Measurements from ENCODE around the gene WDR18. TPM values are rescaled to one million over a fixed set of nuclear protein-coding genes. Genes with fewer than 3 reads are reported as not detected.

Gene WDR18
- total RNA-seq, 4 donors from 2014 or later, result 9.9 to 30.3 (median 28.4) TPM

DNA sequence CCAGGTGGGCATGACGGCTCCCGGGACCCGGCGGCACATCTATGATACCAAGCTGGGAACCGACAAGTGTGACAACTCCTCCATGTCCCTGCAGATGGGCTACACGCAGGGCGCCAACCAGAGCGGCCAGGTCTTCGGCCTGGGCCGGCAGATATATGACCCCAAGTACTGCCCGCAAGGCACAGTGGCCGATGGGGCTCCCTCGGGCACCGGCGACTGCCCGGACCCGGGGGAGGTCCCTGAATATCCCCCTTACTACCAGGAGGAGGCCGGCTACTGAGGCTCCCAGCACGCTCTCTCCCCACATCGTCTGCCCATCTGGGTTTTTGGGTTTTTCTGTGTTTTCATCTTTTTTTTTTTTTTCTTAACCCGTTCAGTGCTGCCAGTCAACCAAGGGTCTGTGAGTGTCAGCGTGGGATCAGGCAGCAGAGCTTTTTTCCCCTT, 53.5 kb downstream of the WDR18 start:
- intact Hi-C loops (cut with DNase I), result no loop called here
- WGBS, result 70% methylated on average over 19 of the region's 22 CpGs
- no peaks in the 10 kb centered on the region for H3K9me3 ChIP-seq

DNA sequence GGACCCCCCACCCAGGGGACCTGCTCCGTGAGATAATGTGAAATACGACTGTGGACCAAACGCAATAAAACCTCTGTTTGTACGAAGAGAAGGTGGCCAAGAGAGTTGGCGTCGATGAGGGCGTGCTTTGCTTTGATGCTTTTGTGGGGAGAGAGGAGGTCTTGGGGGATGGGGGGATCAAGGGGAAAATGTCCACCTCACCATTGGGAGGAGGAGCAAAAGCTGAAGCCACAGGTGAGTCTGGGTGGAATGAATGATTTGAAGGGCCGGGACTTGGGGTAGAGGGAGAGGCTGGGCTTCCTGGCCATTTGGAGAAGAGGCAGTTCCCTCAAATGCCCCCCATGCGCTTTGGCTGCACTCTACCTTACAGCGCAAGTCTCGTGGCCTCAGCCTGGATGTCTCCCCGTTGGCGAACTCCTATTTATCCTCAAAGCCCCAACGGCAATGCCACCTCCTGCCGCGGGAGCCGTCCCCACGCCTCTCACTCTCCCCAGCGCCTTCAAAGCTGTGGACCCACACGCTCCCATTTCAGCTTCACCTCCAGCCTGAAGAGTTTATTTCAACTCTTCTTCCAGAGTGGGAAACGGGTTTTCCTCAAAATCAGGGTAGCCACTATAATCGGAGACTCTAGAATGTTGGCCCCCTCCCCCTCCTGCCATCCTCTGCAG, 55.0 kb downstream of the WDR18 start:
- Histone ChIP-seq H3K4me1 (peaks cover 23 to 47% (median 34%) of the 10 kb centered on the region in 4 donors), H3K4me3 (peak overlapping the region; percentile 56 to 61 (median 58)), H3K27me3 (peaks cover 0 to 11% (median 0%) of the 10 kb centered on the region in 4 donors), H3K36me3 (peaks cover 13 to 36% (median 28%) of the 10 kb centered on the region in 4 donors), H3K27ac (replicated peaks in 1 of 4) (peak overlapping the region; percentile 36 to 71 (median 52)), H3K9me3 (no peaks in the 10 kb centered on the region)
- no peak for DNase-seq (ENCODE audit: extremely low spot score)
- TF ChIP-seq EP300 (IDR thresholded peaks at IDR 0.05) (no peak), POLR2A (IDR thresholded peaks at IDR 0.05; ENCODE audit: low read depth) (no peak), POLR2AphosphoS5 (IDR thresholded peaks at IDR 0.05) (no peak)
- TF ChIP-seq, protein P1, sequence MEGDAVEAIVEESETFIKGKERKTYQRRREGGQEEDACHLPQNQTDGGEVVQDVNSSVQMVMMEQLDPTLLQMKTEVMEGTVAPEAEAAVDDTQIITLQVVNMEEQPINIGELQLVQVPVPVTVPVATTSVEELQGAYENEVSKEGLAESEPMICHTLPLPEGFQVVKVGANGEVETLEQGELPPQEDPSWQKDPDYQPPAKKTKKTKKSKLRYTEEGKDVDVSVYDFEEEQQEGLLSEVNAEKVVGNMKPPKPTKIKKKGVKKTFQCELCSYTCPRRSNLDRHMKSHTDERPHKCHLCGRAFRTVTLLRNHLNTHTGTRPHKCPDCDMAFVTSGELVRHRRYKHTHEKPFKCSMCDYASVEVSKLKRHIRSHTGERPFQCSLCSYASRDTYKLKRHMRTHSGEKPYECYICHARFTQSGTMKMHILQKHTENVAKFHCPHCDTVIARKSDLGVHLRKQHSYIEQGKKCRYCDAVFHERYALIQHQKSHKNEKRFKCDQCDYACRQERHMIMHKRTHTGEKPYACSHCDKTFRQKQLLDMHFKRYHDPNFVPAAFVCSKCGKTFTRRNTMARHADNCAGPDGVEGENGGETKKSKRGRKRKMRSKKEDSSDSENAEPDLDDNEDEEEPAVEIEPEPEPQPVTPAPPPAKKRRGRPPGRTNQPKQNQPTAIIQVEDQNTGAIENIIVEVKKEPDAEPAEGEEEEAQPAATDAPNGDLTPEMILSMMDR (IDR thresholded peaks at IDR 0.05), result no peak
- 61% methylated on average over 22 of the region's 22 CpGs for WGBS
- intact Hi-C loops (cut with DNase I), result no loop called here

More for the DNA sequence above, 53.5 kb downstream of the WDR18 start:
- Histone ChIP-seq H3K4me1 (peaks cover 23 to 44% (median 34%) of the 10 kb centered on the region in 4 donors), H3K27me3 (peaks cover 0 to 10% (median 0%) of the 10 kb centered on the region in 4 donors), H3K4me3 (no peak overlapping the region), H3K27ac (replicated peaks in 1 of 4) (peak overlapping the region in 2 of 4 donors; percentile 25 to 71), H3K36me3 (peaks cover 22 to 44% (median 36%) of the 10 kb centered on the region in 4 donors)
- DNase-seq (ENCODE audit: extremely low spot score), result no peak
- TF ChIP-seq, protein P1 (IDR thresholded peaks at IDR 0.05), result no peak
- TF ChIP-seq POLR2A (IDR thresholded peaks at IDR 0.05; ENCODE audit: low read depth) (no peak), POLR2AphosphoS5 (IDR thresholded peaks at IDR 0.05) (no peak), EP300 (IDR thresholded peaks at IDR 0.05) (no peak)

DNA sequence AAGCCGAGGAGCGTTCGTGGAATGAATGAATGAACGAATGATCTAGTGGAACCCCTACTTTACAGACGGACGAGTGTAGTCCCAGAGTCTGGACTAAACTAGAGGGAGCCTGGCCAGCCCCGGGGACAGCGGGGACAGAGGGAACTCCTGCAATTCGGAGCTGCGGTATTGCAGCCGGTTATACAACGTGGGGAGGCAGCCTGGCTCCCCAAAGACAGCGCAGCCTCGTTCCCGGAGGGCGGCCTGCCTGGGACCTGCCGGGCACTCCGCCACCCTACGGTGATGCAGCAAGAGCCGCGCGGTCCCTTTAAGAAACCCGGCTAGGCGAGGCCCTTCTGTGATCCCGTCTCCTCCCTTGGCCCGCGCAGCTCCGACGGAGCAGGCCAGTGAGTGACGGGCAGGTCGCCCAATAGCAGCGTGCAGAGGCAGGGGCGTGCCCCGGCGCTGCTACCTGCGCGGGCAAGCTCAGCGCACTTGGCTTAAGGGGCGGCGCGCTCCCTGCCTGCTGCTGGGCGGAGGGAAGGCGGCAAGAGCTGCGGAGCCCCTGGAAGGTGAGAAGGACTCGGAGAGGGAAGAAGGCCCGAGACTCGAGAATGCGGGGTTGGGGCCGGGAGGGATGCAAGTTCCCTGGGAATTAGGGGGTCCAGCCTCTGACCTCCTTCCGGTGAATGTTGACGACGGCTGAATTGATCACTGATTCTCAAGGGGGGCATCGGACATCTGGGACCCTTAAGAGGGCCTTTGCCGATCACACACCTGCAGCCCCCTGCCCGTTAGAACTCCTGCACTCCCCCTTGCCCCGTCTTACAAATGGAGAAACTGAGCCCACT, 55.7 kb downstream of the WDR18 start, which contains the start of gene ABCA7:
ABCA7 (plus strand) TSS at position 462 of the 830 bp plus-strand sequence. CDS start 1,255 bp downstream, outside the sequence.
- H3K27me3 ChIP-seq, result peaks cover 0 to 11% (median 0%) of the 10 kb centered on the region in 4 donors
- TF ChIP-seq EP300 (IDR thresholded peaks at IDR 0.05), result no peak
- peak; percentile 92 to 96 for TF ChIP-seq POLR2AphosphoS5 (IDR thresholded peaks at IDR 0.05)
- no peak for TF ChIP-seq POLR2A (IDR thresholded peaks at IDR 0.05; ENCODE audit: low read depth)
- TF ChIP-seq, protein P1 (IDR thresholded peaks at IDR 0.05), result peak in 1 of 3 experiments; percentile 31
- WGBS, result under 1% methylated on average over 32 of the region's 56 CpGs
- DNase-seq (ENCODE audit: extremely low spot score), result peak; percentile 98
- intact Hi-C loops (cut with DNase I), result loop anchor here (5.0 kb wide), 1 partner anchor 52 kb away; no protein-coding TSS in a partner anchor
- H3K4me1 ChIP-seq, result peaks cover 23 to 47% (median 34%) of the 10 kb centered on the region in 4 donors
- peaks cover 13 to 36% (median 28%) of the 10 kb centered on the region in 4 donors for H3K36me3 ChIP-seq
- H3K27ac ChIP-seq (replicated peaks in 1 of 4), result peak within 1 kb of the TSS; percentile 49 to 71 (median 54)
- H3K9me3 ChIP-seq, result no peaks in the 10 kb centered on the region
- peak within 1 kb of the TSS; percentile 56 to 61 (median 58) for H3K4me3 ChIP-seq

DNA sequence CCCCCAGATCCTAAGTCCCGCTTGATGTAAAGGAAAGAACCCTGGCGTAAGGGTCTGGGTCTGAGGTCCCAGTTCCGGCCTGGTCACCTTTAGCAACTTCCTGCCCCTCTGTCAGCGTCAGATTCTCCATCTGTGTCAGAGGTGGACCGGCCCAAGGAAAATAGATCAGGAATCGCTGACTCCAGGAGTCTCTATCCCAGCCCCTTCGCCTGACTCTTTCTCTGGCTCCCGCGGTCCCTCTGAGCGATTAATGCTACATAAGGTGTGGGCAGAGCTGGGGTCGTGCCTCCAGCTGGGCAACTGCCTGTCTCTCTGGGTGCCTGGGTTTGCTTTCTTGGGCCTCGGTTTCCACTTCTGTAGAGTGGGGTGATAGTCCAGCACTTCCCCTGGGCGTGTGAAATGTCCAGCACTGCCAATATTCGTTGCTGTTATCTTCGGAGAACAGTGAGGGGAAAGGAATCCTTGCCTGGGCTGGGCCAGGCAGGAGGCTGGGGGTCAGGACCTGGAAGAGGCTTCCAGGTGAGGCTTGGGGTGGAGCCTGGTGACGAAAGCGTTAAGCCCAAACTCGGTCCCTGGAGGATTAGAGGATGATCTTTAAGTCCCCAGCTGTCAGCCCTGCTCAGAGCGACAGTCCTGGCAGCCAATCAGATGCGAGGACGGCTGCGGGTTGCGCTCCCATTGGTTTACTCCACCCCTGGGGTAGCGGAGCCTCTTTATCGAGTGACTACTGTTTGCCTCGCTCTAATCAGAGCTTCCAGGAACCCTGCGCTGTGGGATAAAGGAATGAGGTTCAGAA, 56.5 kb downstream of the WDR18 start:
- Histone ChIP-seq H3K9me3 (no peaks in the 10 kb centered on the region), H3K27ac (replicated peaks in 1 of 4) (peak overlapping the region; percentile 32 to 71 (median 54)), H3K27me3 (peaks cover 0 to 11% (median 0%) of the 10 kb centered on the region in 4 donors), H3K4me1 (peaks cover 23 to 47% (median 34%) of the 10 kb centered on the region in 4 donors), H3K36me3 (peaks cover 13 to 28% (median 23%) of the 10 kb centered on the region in 4 donors), H3K4me3 (peak overlapping the region; percentile 56 to 61 (median 58))
- DNase-seq (ENCODE audit: extremely low spot score), result peak; percentile 95
- TF ChIP-seq EP300 (IDR thresholded peaks at IDR 0.05), result no peak
- peak in 1 of 2 donors; percentile 42 for TF ChIP-seq POLR2AphosphoS5 (IDR thresholded peaks at IDR 0.05)
- TF ChIP-seq POLR2A (IDR thresholded peaks at IDR 0.05; ENCODE audit: low read depth), result no peak
- intact Hi-C loops (cut with DNase I), result loop anchor here (5.0 kb wide), 1 partner anchor 52 kb away; no protein-coding TSS in a partner anchor
- 4% methylated on average over 22 of the region's 27 CpGs for WGBS

All from esophagus muscularis mucosa (tissue), 4 donors.